ENCODE data around the gene DYNLL1.
"Not testable (repeated sequence)": the region's sequence is repeated elsewhere in the genome, so short reads cannot be mapped to it uniquely, and the experiment has no call there.

The DYNLL1 gene

GRCh38 chr12:120495731-120496412, at the start of gene DYNLL1:
Gene DYNLL1 (plus strand): TSS chr12:120496113. CDS start chr12:120496422, 309 bp downstream.
- DNase-seq, result peak; percentile 83

GRCh38 chr12:120446844-120447178, 49.1 kb upstream of the DYNLL1 start:
- DNase-seq, result not testable (repeated sequence)

GRCh38 chr12:120447992-120448391, 47.9 kb upstream of the DYNLL1 start:
- no peak for DNase-seq

- DNase-seq, result not testable (repeated sequence)
Observed at GRCh38 chr12:120452524-120452923, 43.4 kb upstream of the DYNLL1 start.

GRCh38 chr12:120453060-120453750, 42.7 kb upstream of the DYNLL1 start:
- no peak for DNase-seq

GRCh38 chr12:120453977-120454376, 41.9 kb upstream of the DYNLL1 start:
- DNase-seq, result peak; percentile 46

GRCh38 chr12:120455302-120455701, 40.6 kb upstream of the DYNLL1 start:
- no peak for DNase-seq

- no peak for DNase-seq
Observed at GRCh38 chr12:120457133-120457532, 38.8 kb upstream of the DYNLL1 start.

- DNase-seq, result no peak
Observed at GRCh38 chr12:120460157-120460556, 35.8 kb upstream of the DYNLL1 start.

- DNase-seq, result no peak
Observed at GRCh38 chr12:120462099-120462640, 33.7 kb upstream of the DYNLL1 start.

- no peak for DNase-seq
Observed at GRCh38 chr12:120463712-120464111, 32.2 kb upstream of the DYNLL1 start.

GRCh38 chr12:120465756-120466155, 30.2 kb upstream of the DYNLL1 start:
- no peak for DNase-seq

GRCh38 chr12:120466560-120467315, 29.2 kb upstream of the DYNLL1 start:
- peak; percentile 20 for DNase-seq

GRCh38 chr12:120467439-120467838, 28.5 kb upstream of the DYNLL1 start:
- no peak for DNase-seq

GRCh38 chr12:120468325-120468820, 27.5 kb upstream of the DYNLL1 start:
- DNase-seq, result no peak

- no peak for DNase-seq
Observed at GRCh38 chr12:120468821-120469449, 27.0 kb upstream of the DYNLL1 start.

GRCh38 chr12:120469450-120470149, 26.3 kb upstream of the DYNLL1 start, which contains the start of gene SRSF9:
Gene SRSF9 (minus strand): TSS chr12:120469748. CDS start chr12:120469609, 139 bp downstream.
- peak; percentile 74 for DNase-seq

- no peak for DNase-seq
Observed at GRCh38 chr12:120470150-120470784, 25.6 kb upstream of the DYNLL1 start.

GRCh38 chr12:120472521-120472920, 23.4 kb upstream of the DYNLL1 start:
- no peak for DNase-seq

GRCh38 chr12:120473807-120474615, 21.9 kb upstream of the DYNLL1 start:
- DNase-seq, result no peak

- peak; percentile 14 for DNase-seq
Observed at GRCh38 chr12:120474616-120474960, 21.3 kb upstream of the DYNLL1 start.

Data from NCI-H1694 treated with DMSO at 0.1 percent for 48 hours (cell line).